ENCODE data around the gene RPTOR. TPM values are rescaled to one million over a fixed set of nuclear protein-coding genes. Genes with fewer than 3 reads are reported as not detected.

The RPTOR gene
- total RNA-seq, 1 donor: 45.5 TPM

GRCh38 chr17:80835816-80836657 is 291.4 kb downstream of the RPTOR start:
- no peak for DNase-seq (ENCODE audit: low read depth in 2 of 3, low spot score in 2 of 3)

GRCh38 chr17:80836658-80836965 is 292.0 kb downstream of the RPTOR start:
- DNase-seq (ENCODE audit: low read depth in 2 of 3, low spot score in 2 of 3): no peak

- no peak for DNase-seq (ENCODE audit: low read depth in 2 of 3, low spot score in 2 of 3)
These were observed 292.4 kb downstream of the RPTOR start for GRCh38 chr17:80836971-80837481.

GRCh38 chr17:80837711-80838110 is 293.1 kb downstream of the RPTOR start:
- no peak for DNase-seq (ENCODE audit: low read depth in 2 of 3, low spot score in 2 of 3)

GRCh38 chr17:80838311-80839025 is 293.8 kb downstream of the RPTOR start:
- DNase-seq (ENCODE audit: low read depth in 2 of 3, low spot score in 2 of 3): no peak

GRCh38 chr17:80839026-80839345 is 294.3 kb downstream of the RPTOR start:
- no peak for DNase-seq (ENCODE audit: low read depth in 2 of 3, low spot score in 2 of 3)

- no peak for DNase-seq (ENCODE audit: low read depth in 2 of 3, low spot score in 2 of 3)
These were observed 294.9 kb downstream of the RPTOR start for GRCh38 chr17:80839511-80839941.

- DNase-seq (ENCODE audit: low read depth in 2 of 3, low spot score in 2 of 3): no peak
These were observed 295.3 kb downstream of the RPTOR start for GRCh38 chr17:80839970-80840369.

GRCh38 chr17:80842456-80843013 is 297.9 kb downstream of the RPTOR start:
- DNase-seq (ENCODE audit: low read depth in 2 of 3, low spot score in 2 of 3): no peak

- no peak for DNase-seq (ENCODE audit: low read depth in 2 of 3, low spot score in 2 of 3)
These were observed 299.1 kb downstream of the RPTOR start for GRCh38 chr17:80843741-80844156.

GRCh38 chr17:80844418-80844990 is 299.9 kb downstream of the RPTOR start:
- no peak for DNase-seq (ENCODE audit: low read depth in 2 of 3, low spot score in 2 of 3)

GRCh38 chr17:80845069-80845862 is 300.6 kb downstream of the RPTOR start:
- no peak for DNase-seq (ENCODE audit: low read depth in 2 of 3, low spot score in 2 of 3)

GRCh38 chr17:80845863-80846671 is 301.4 kb downstream of the RPTOR start:
- DNase-seq (ENCODE audit: low read depth in 2 of 3, low spot score in 2 of 3): no peak

GRCh38 chr17:80846932-80847331 is 302.3 kb downstream of the RPTOR start:
- DNase-seq (ENCODE audit: low read depth in 2 of 3, low spot score in 2 of 3): no peak

- DNase-seq (ENCODE audit: low read depth in 2 of 3, low spot score in 2 of 3): no peak
These were observed 303.0 kb downstream of the RPTOR start for GRCh38 chr17:80847496-80848230.

GRCh38 chr17:80848449-80849102 is 303.9 kb downstream of the RPTOR start:
- DNase-seq (ENCODE audit: low read depth in 2 of 3, low spot score in 2 of 3): no peak

GRCh38 chr17:80849119-80849518 is 304.5 kb downstream of the RPTOR start:
- no peak for DNase-seq (ENCODE audit: low read depth in 2 of 3, low spot score in 2 of 3)

- no peak for DNase-seq (ENCODE audit: low read depth in 2 of 3, low spot score in 2 of 3)
These were observed 305.5 kb downstream of the RPTOR start for GRCh38 chr17:80850109-80850508.

- no peak for DNase-seq (ENCODE audit: low read depth in 2 of 3, low spot score in 2 of 3)
These were observed 306.2 kb downstream of the RPTOR start for GRCh38 chr17:80850817-80851216.

Data from hematopoietic multipotent progenitor cell (in vitro differentiated cells).